GM12878 (cell line): ENCODE measurements around the gene MGAT4C. TPM values are rescaled to one million over a fixed set of nuclear protein-coding genes. Genes with fewer than 3 reads are reported as not detected.

Source experiments
- ATAC-seq: fragments of 200-7000 bp; cut with Tn5 transposase; 3 replicates; pipeline ENCODE4 v1.9.1; 2020; ENCODE audit warnings: mild to moderate bottlenecking, moderate library complexity
- BruUV-seq: library from RNA; stranded (reverse); fragments of 400-500 nt; replicated peaks from 2 replicates; lab custom pipeline; 2021; lab: Mats Ljungman, UMichigan
- CTCF ChIA-PET: fragments of 300-600 bp; sonication (Branson Sonifier 250); formaldehyde crosslinking; extraction: SDS; loops from one replicate; lab custom pipeline; 2021; ENCODE audit warnings: inconsistent platforms; lab: Yijun Ruan, JAX
- POLR2A ChIA-PET: fragments of 350-600 bp; formaldehyde crosslinking; extraction: SDS; loops from one replicate; lab custom pipeline; 2021; ENCODE audit warnings: inconsistent platforms; lab: Charles Lee
- RAD21 ChIA-PET: fragments of 300-600 bp; sonication (Branson Sonifier 250); formaldehyde crosslinking; loops from one replicate; lab custom pipeline; 2023; ENCODE audit warnings: antibody characterized with exemption; ENCODE audit not compliant: unreplicated experiment; lab: Charles Lee
- SMC1A ChIA-PET: fragments of 300-600 bp; sonication (Branson Sonifier 250); formaldehyde crosslinking; loops from one replicate; lab custom pipeline; 2023; ENCODE audit not compliant: unreplicated experiment, uncharacterized antibody; lab: Charles Lee
- DNase-seq: peaks from one replicate; pipeline ENCODE4 v3.0.0-alpha.2; 2011; ENCODE audit warnings: low read depth, low spot score
- FAIRE-seq: peaks from 3 replicates; lab custom pipeline; 2011; peaks lifted over from hg19 to GRCh38; lab: Jason Lieb, UNC
- H2AFZ ChIP-seq: 2 replicates; pipeline ENCODE4 v1.6.0; 2011; ENCODE audit warnings: low read depth, low read length, control low read depth; ENCODE audit not compliant: control insufficient read depth
- H3K27ac ChIP-seq: 2 replicates; pipeline ENCODE4 v1.5.1; 2011; ENCODE audit warnings: control low read depth; ENCODE audit not compliant: control insufficient read depth, insufficient read depth
- H3K27me3 ChIP-seq, 2 experiments: replicated peaks in 1 of 2; 2 replicates each; pipeline versions ENCODE4 v1.6.0 to v1.6.1; 2011; ENCODE audit warnings: low read length in 1 of 2; ENCODE audit not compliant: control insufficient read depth in 2 of 2, insufficient read depth in 2 of 2
- H3K36me3 ChIP-seq, 2 experiments: 2 replicates each; pipeline ENCODE4 v1.5.1; 2011; ENCODE audit warnings: low read length in 1 of 2; ENCODE audit not compliant: control insufficient read depth in 2 of 2, insufficient read depth in 2 of 2
- H3K4me1 ChIP-seq: 2 replicates; pipeline ENCODE4 v1.6.1; 2011; ENCODE audit warnings: mild to moderate bottlenecking, low read length, moderate library complexity, mixed read lengths; ENCODE audit not compliant: control insufficient read depth, insufficient read depth
- H3K4me2 ChIP-seq: 2 replicates; pipeline ENCODE4 v1.6.0; 2011; ENCODE audit warnings: control low read depth; ENCODE audit not compliant: control insufficient read depth, insufficient read depth
- H3K4me3 ChIP-seq: fragments of 200-600 bp; sonication (generic); 2 replicates; pipeline ENCODE4 v1.5.1; 2016
- H3K79me2 ChIP-seq: 2 replicates; pipeline ENCODE4 v1.6.0; 2011; ENCODE audit warnings: low read length; ENCODE audit not compliant: control insufficient read depth, insufficient read depth
- H3K9ac ChIP-seq: 2 replicates; pipeline ENCODE4 v1.8.0; 2011; ENCODE audit warnings: low read length, control low read depth, mixed read lengths; ENCODE audit not compliant: control insufficient read depth, insufficient read depth
- H3K9me3 ChIP-seq: replicated peaks from 3 replicates; pipeline ENCODE4 v1.5.1; 2011; ENCODE audit warnings: mild to moderate bottlenecking, low read length; ENCODE audit not compliant: control insufficient read depth, insufficient read depth
- H4K20me1 ChIP-seq: 2 replicates; pipeline ENCODE4 v1.6.0; 2011; ENCODE audit not compliant: control insufficient read depth, insufficient read depth
- ATF2 ChIP-seq: IDR thresholded peaks from 2 replicates; pipeline ENCODE4 v1.6.1; 2012; ENCODE audit warnings: low read length, inconsistent platforms
- EGR1 ChIP-seq, 2 experiments: IDR thresholded peaks; 1 replicate in 1 of 2; 2 replicates in 1 of 2; pipeline ENCODE4 v1.6.1; 2011 to 2012; ENCODE audit warnings: low read depth in 2 of 2, low read length in 2 of 2, borderline replicate concordance in 1 of 2, mild to moderate bottlenecking in 1 of 2, moderate library complexity in 1 of 2
- EZH2 ChIP-seq: IDR thresholded peaks from 2 replicates; pipeline ENCODE4 v1.6.1; 2012; ENCODE audit warnings: low read depth, mild to moderate bottlenecking, control low read depth, inconsistent platforms, low read length, borderline replicate concordance; ENCODE audit not compliant: control insufficient read depth
- GATAD2B ChIP-seq: fragments of 450-650 bp; conservative IDR thresholded peaks from 2 replicates; pipeline ENCODE4 v1.6.1; 2017; ENCODE audit warnings: low read depth, mild to moderate bottlenecking, moderate library complexity
- HDAC6 ChIP-seq: fragments of 200-600 bp; sonication (generic); IDR thresholded peaks from one replicate; pipeline ENCODE4 v1.8.0; 2017; ENCODE audit warnings: antibody characterized with exemption; ENCODE audit not compliant: unreplicated experiment
- NR2C2 ChIP-seq: IDR thresholded peaks from 2 replicates; pipeline ENCODE4 v1.6.1; 2011; ENCODE audit warnings: borderline replicate concordance, low read depth; ENCODE audit not compliant: control insufficient read depth, insufficient read length
- POU2F2 ChIP-seq: IDR thresholded peaks from 3 replicates; pipeline ENCODE4 v1.6.1; 2011; ENCODE audit warnings: low read depth, mild to moderate bottlenecking, low read length, borderline replicate concordance
- RAD21 ChIP-seq: IDR thresholded peaks from 2 replicates; pipeline ENCODE4 v1.6.1; 2011; ENCODE audit warnings: mild to moderate bottlenecking, low read depth, low read length, moderate library complexity; ENCODE audit not compliant: insufficient read depth
- RBBP5 ChIP-seq: fragments of 200-600 bp; sonication (generic); conservative IDR thresholded peaks from 2 replicates; pipeline ENCODE4 v1.6.1; 2016
- RUNX3 ChIP-seq: IDR thresholded peaks from 2 replicates; pipeline ENCODE4 v1.6.1; 2012; ENCODE audit warnings: low read length, inconsistent platforms
- SMAD1 ChIP-seq: fragments of 450-650 bp; IDR thresholded peaks from 2 replicates; pipeline ENCODE4 v1.6.1; 2018; ENCODE audit warnings: mild to moderate bottlenecking, low read depth; ENCODE audit not compliant: partially characterized antibody
- ZBTB4 ChIP-seq: fragments of 450-650 bp; formaldehyde crosslinking; IDR thresholded peaks from 2 replicates; pipeline ENCODE4 v1.4.0; 2022; ENCODE audit warnings: mild to moderate bottlenecking, moderate library complexity
- ZZZ3 ChIP-seq: IDR thresholded peaks from 2 replicates; pipeline ENCODE4 v1.6.1; 2011; ENCODE audit warnings: low read depth; ENCODE audit not compliant: control insufficient read depth, insufficient read length
- WGBS: methylation state at CpG from one replicate; pipeline ENCODE4 v1.1.6; 2016; ENCODE audit warnings: low lambda C conversion rate; ENCODE audit not compliant: insufficient replicate concordance, insufficient coverage; ENCODE audit errors: missing lambda C conversion rate; 5-methylcytosine and 5-hydroxymethylcytosine counted together
- in situ Hi-C: fragments of 300-500 bp; cut with MboI; formaldehyde crosslinking; loops from 9 replicates; pipeline ENCODE4 v1.14.3; 2018; ENCODE audit warnings: mixed read lengths
- intact Hi-C: fragments of 100-400 bp; cut with micrococcal nuclease; formaldehyde crosslinking; loops from one replicate; pipeline ENCODE4 v1.14.2; 2022; ENCODE audit not compliant: unreplicated experiment
- polyA plus RNA-seq, 11 experiments: library from polyadenylated mRNA; depleted of rRNA in 4 of 11; unstranded in 6 of 11; stranded (reverse) in 5 of 11; fragments of >200 nt; fragmentation: Nextera tagmentation in 4 of 11; fragmentation: Illumina TruSeq in 1 of 11; extraction: Ambion mirVana in 4 of 11; extraction: Trizol in 1 of 11; gene quantifications; 1 replicate in 1 of 11; 2 replicates in 10 of 11; pipeline versions ENCODE4 v1.2.1 to v1.2.3, GENCODE V29; 2011 to 2016; ENCODE audit warnings: inconsistent platforms in 2 of 11, missing spikeins in 2 of 11, low read depth in 1 of 11
- total RNA-seq, 4 experiments: library from RNA; depleted of rRNA in 3 of 4; stranded (reverse); fragments of >200 nt in 3 of 4; fragmentation: Illumina TruSeq in 1 of 4; extraction: Trizol in 1 of 4; gene quantifications; 2 replicates each; pipeline versions ENCODE4 v1.2.1 to v1.2.3, GENCODE V29; 2013 to 2021
- TF ChIP-seq, protein P1 (sequence below): fragments of 450-650 bp; IDR thresholded peaks from 2 replicates; pipeline ENCODE4 v1.6.1; 2018; ENCODE audit warnings: mild to moderate bottlenecking, low read depth, moderate library complexity; ENCODE audit not compliant: partially characterized antibody
- TF ChIP-seq, protein P2 (sequence below): fragments of 450-650 bp; IDR thresholded peaks from 2 replicates; pipeline ENCODE4 v1.6.1; 2017; ENCODE audit warnings: low read depth, mild to moderate bottlenecking, moderate library complexity

MGAT4C gene
- total and polyA plus RNA-seq, 10 of the 15 experiments (the other 5 are each of a cell fraction or from before 2014, with no cell fraction given) = not detected

DNA sequence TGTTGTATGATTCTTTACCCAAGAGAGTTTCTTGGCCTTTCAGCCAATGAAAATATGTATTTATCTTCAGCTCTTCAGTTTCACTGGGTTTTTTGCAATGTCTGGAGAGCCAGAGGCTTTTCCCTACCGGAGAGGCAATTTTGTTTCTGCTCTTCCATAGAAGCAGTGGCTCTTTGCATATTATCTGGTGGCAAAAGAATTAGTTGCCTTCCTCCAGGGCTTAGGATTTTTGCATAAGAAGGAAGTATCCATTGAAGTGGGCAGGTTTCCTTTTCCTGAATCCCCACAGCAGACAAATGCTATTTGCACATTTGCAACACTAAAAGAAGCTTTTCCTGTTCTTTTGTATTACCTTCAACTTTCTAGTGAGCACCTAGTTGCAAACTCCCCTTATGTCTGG lies 306.9 kb downstream of the MGAT4C start:
- FAIRE-seq = no peak
- WGBS = 0% methylated on average over 1 of the region's 1 CpG
- TF ChIP-seq, protein P1, sequence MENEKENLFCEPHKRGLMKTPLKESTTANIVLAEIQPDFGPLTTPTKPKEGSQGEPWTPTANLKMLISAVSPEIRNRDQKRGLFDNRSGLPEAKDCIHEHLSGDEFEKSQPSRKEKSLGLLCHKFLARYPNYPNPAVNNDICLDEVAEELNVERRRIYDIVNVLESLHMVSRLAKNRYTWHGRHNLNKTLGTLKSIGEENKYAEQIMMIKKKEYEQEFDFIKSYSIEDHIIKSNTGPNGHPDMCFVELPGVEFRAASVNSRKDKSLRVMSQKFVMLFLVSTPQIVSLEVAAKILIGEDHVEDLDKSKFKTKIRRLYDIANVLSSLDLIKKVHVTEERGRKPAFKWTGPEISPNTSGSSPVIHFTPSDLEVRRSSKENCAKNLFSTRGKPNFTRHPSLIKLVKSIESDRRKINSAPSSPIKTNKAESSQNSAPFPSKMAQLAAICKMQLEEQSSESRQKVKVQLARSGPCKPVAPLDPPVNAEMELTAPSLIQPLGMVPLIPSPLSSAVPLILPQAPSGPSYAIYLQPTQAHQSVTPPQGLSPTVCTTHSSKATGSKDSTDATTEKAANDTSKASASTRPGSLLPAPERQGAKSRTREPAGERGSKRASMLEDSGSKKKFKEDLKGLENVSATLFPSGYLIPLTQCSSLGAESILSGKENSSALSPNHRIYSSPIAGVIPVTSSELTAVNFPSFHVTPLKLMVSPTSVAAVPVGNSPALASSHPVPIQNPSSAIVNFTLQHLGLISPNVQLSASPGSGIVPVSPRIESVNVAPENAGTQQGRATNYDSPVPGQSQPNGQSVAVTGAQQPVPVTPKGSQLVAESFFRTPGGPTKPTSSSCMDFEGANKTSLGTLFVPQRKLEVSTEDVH = no peak
- TF ChIP-seq ZZZ3 = no peak
- TF ChIP-seq GATAD2B = no peak
- TF ChIP-seq RAD21 = no peak
- TF ChIP-seq NR2C2 = no peak
- no peak for TF ChIP-seq RUNX3
- no peak for TF ChIP-seq SMAD1
- TF ChIP-seq POU2F2 = no peak
- TF ChIP-seq, protein P2, sequence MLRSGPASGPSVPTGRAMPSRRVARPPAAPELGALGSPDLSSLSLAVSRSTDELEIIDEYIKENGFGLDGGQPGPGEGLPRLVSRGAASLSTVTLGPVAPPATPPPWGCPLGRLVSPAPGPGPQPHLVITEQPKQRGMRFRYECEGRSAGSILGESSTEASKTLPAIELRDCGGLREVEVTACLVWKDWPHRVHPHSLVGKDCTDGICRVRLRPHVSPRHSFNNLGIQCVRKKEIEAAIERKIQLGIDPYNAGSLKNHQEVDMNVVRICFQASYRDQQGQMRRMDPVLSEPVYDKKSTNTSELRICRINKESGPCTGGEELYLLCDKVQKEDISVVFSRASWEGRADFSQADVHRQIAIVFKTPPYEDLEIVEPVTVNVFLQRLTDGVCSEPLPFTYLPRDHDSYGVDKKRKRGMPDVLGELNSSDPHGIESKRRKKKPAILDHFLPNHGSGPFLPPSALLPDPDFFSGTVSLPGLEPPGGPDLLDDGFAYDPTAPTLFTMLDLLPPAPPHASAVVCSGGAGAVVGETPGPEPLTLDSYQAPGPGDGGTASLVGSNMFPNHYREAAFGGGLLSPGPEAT = no peak
- no peak for TF ChIP-seq EZH2
- TF ChIP-seq HDAC6 = no peak
- TF ChIP-seq RBBP5 = no peak
- TF ChIP-seq ATF2 = no peak
- no peak for TF ChIP-seq ZBTB4 (CRISPR knock-in tag)
- TF ChIP-seq EGR1 (IDR thresholded peaks at IDR 0.05; ENCODE audit: borderline replicate concordance in 1 of 2, low read depth in 2 of 2, low read length in 2 of 2) = no peak

More for the DNA sequence above, 306.9 kb downstream of the MGAT4C start:
- ChIA-PET SMC1A (interaction anchor here (1.3 kb wide), 1 partner anchor 9 kb away, joined by 3 read pairs; no protein-coding TSS in a partner anchor), POLR2A (no interaction called here), RAD21 (no interaction called here), CTCF (interaction anchor here (1.3 to 1.6 kb wide), 2 partner anchors 25 to 524 kb away, joined by 3 to 5 read pairs; no protein-coding TSS in a partner anchor)
- in situ Hi-C loops = no loop called here
- H3K9ac ChIP-seq = no peak overlapping the region
- H2AFZ ChIP-seq = no peak overlapping the region
- DNase-seq = no peak
- no peak overlapping the region for H3K4me3 ChIP-seq
- intact Hi-C loops = no loop called here
- no peaks in the 10 kb centered on the region for H3K36me3 ChIP-seq
- H3K27ac ChIP-seq = no peak overlapping the region
- H3K4me1 ChIP-seq = no peaks in the 10 kb centered on the region
- no peak overlapping the region for H3K4me2 ChIP-seq
- no TSS peak for BruUV-seq
- no peaks in the 10 kb centered on the region for H3K27me3 ChIP-seq
- no peaks in the 10 kb centered on the region for H4K20me1 ChIP-seq
- H3K9me3 ChIP-seq = no peaks in the 10 kb centered on the region
- ATAC-seq = no peak
- no peaks in the 10 kb centered on the region for H3K79me2 ChIP-seq
